Endothelial cell (in vitro differentiated cells): ENCODE measurements around the gene CBR3. TPM values are rescaled to one million over a fixed set of nuclear protein-coding genes. Genes with fewer than 3 reads are reported as not detected.
A peak's percentile ranks its signal among the peaks of the same experiment; 100 is the strongest.
"Not testable (repeated sequence)": the region's sequence is repeated elsewhere in the genome, so short reads cannot be mapped to it uniquely, and the experiment has no call there.

ENCODE experiments used
- DNase-seq: peaks from one replicate; pipeline ENCODE4 v3.0.0; 2021; ENCODE audit warnings: low spot score
- H3K27ac Mint-ChIP-seq: one replicate; pipeline ENCODE4 v1.8.0; 2021; ENCODE audit warnings: mixed read lengths, inconsistent platforms; ENCODE audit not compliant: unreplicated experiment
- H3K27me3 Mint-ChIP-seq: one replicate; pipeline ENCODE4 v1.8.0; 2021; ENCODE audit warnings: mild to moderate bottlenecking, moderate library complexity, mixed read lengths, inconsistent platforms; ENCODE audit not compliant: unreplicated experiment
- H3K36me3 Mint-ChIP-seq: one replicate; pipeline ENCODE4 v1.8.0; 2021; ENCODE audit warnings: mild to moderate bottlenecking, low read depth, mixed read lengths, inconsistent platforms; ENCODE audit not compliant: unreplicated experiment
- H3K4me1 Mint-ChIP-seq: one replicate; pipeline ENCODE4 v1.8.0; 2021; ENCODE audit warnings: mild to moderate bottlenecking, mixed read lengths, inconsistent platforms; ENCODE audit not compliant: unreplicated experiment
- H3K4me3 Mint-ChIP-seq: one replicate; pipeline ENCODE4 v1.8.0; 2021; ENCODE audit warnings: mild to moderate bottlenecking, mixed read lengths, inconsistent platforms; ENCODE audit not compliant: unreplicated experiment
- H3K9me3 Mint-ChIP-seq: one replicate; pipeline ENCODE4 v1.8.0; 2021; ENCODE audit warnings: mixed read lengths, inconsistent platforms; ENCODE audit not compliant: unreplicated experiment
- total RNA-seq: library from RNA; stranded (reverse); fragmentation: NEBNext Ultra II Directional; extraction: Animal tissue kit (Norgen Biotek cat#: 25700); gene quantifications from one replicate; pipeline ENCODE4 v1.2.1, GENCODE V29; 2021; ENCODE audit not compliant: unreplicated experiment
- TF ChIP-seq, protein P1 (sequence below): fragments of 200-600 bp; sonication (generic); IDR thresholded peaks from one replicate; pipeline ENCODE4 v1.5.0; 2021; ENCODE audit warnings: antibody characterized with exemption; ENCODE audit not compliant: unreplicated experiment

The CBR3 gene
- total RNA-seq, 1 donor from 2014 or later: 0.38 TPM

DNA sequence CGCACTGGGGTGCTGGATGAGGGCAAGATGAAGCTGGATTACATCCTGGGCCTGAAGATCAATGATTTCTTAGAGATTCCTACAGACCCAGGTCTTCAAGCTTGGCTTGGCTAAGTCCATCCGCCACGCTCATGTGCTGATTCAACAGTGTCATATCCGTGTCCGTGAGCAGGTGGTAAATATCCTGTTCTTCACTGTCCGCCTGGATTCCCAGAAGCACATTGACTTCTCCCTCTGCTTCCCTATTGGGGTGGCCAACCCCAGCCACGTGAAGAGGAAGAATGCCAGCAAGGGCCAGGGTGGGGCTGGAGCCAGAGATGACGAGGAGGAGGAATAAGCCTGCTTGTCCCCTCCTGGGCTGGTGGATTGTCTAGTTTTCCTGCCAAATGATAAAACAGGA is 2.2 kb upstream of the CBR3 start:
- Mint-ChIP-seq H3K4me3 (no peak overlapping the region), H3K36me3 (no peaks in the 10 kb centered on the region), H3K27me3 (peaks cover 12% of the 10 kb centered on the region), H3K4me1 (peaks cover 14% of the 10 kb centered on the region), H3K27ac (no peak overlapping the region), H3K9me3 (no peaks in the 10 kb centered on the region)
- TF ChIP-seq, protein P1, sequence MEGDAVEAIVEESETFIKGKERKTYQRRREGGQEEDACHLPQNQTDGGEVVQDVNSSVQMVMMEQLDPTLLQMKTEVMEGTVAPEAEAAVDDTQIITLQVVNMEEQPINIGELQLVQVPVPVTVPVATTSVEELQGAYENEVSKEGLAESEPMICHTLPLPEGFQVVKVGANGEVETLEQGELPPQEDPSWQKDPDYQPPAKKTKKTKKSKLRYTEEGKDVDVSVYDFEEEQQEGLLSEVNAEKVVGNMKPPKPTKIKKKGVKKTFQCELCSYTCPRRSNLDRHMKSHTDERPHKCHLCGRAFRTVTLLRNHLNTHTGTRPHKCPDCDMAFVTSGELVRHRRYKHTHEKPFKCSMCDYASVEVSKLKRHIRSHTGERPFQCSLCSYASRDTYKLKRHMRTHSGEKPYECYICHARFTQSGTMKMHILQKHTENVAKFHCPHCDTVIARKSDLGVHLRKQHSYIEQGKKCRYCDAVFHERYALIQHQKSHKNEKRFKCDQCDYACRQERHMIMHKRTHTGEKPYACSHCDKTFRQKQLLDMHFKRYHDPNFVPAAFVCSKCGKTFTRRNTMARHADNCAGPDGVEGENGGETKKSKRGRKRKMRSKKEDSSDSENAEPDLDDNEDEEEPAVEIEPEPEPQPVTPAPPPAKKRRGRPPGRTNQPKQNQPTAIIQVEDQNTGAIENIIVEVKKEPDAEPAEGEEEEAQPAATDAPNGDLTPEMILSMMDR: no peak
- DNase-seq: no peak

DNA sequence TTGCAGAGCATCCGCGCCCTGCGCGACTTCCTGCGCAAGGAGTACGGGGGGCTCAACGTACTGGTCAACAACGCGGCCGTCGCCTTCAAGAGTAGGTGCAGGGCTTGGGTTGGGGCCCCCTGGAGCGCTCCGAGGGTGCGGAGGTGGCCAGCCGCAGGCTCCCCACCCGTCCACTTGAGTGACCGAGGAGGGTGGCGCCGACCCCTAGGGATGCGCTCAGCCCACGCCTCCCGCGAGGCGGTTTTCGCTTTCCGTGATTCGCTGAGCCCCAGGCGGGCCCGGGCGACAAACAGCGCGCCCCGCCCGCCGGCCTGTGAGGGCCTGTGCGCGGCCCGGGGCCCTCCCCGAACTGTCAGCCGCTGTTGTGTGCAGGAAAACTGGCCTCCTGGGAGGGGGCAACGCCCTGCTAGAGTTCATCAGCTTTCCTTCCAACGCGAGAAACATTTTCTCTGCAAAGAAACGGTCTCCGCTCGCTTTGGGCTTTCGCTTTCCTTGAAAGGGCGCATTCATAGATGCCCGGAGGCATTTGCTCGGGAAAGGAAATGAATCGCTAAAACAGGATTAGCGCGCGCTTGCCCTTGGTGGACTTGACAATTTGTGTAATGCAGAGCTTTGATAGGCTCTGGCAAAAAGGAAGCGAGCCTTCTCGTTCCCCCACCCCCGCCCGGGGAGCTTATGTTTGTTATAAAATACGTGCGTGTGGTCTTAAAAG is 668 bp downstream of the CBR3 start:
- Mint-ChIP-seq H3K4me1 (peaks cover 8% of the 10 kb centered on the region), H3K9me3 (no peaks in the 10 kb centered on the region), H3K4me3 (peak overlapping the region; percentile 84), H3K36me3 (no peaks in the 10 kb centered on the region), H3K27ac (no peak overlapping the region), H3K27me3 (peaks cover 10% of the 10 kb centered on the region)
- TF ChIP-seq, protein P1: no peak
- peak; percentile 37 for DNase-seq

DNA sequence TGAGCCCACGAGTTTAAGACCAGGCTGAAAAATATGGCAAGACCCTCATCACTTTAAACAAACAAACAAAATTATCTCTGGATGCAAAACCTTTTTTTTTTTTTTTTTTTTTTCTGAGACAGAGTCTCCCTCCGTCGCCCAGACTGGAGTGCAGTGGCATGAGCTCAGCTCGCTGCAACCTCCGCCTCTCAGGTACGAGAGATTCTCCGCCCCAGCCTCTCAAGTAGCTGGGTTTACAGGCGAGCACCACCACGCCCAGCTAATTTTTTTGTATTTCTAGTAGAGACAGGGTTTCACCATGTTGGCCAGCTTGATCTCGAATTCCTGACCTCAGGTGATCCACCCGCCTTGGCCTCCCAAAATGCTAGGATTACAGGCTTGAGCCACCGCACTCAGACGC is 4.9 kb downstream of the CBR3 start:
- H3K27me3 Mint-ChIP-seq, H3K9me3 Mint-ChIP-seq, H3K36me3 Mint-ChIP-seq, DNase-seq, H3K27ac Mint-ChIP-seq, H3K4me3 Mint-ChIP-seq, H3K4me1 Mint-ChIP-seq: not testable (repeated sequence)

GRCh38 chr21:36141513-36141925 is 6.6 kb downstream of the CBR3 start:
- Mint-ChIP-seq H3K36me3 (no peaks in the 10 kb centered on the region), H3K4me1 (peaks cover 4% of the 10 kb centered on the region)

GRCh38 chr21:36144233-36144632 is 9.4 kb downstream of the CBR3 start:
- not testable (repeated sequence) for DNase-seq, H3K4me1 Mint-ChIP-seq, H3K4me3 Mint-ChIP-seq, H3K36me3 Mint-ChIP-seq, H3K27me3 Mint-ChIP-seq, H3K27ac Mint-ChIP-seq, H3K9me3 Mint-ChIP-seq

More at GRCh38 chr21:36141513-36141925, 6.6 kb downstream of the CBR3 start:
- Mint-ChIP-seq H3K27me3 (no peaks in the 10 kb centered on the region), H3K4me3 (no peak overlapping the region), H3K9me3 (no peaks in the 10 kb centered on the region), H3K27ac (no peak overlapping the region)
- TF ChIP-seq, protein P1: peak; percentile 90
- DNase-seq: peak; percentile 74

DNA sequence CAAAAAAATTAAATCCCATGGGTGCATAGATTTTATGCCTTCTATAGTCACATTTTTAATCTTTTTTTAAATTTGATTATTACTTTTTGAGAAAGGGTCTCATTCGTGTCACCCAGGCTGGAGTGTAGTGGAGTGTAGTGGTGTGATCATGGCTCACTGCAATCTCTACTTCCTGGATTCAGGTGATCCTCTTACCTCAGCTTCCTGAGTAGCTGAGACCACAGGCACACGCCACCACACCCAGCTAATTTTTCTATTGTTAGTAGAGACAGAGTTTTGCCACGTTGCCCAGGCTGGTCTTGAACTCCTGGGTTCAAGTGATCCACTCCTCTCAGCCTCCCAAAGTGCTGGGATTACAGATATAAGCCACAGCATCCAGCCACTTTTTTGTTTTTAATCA is 10.4 kb downstream of the CBR3 start:
- Mint-ChIP-seq H3K27me3 (no peaks in the 10 kb centered on the region), H3K4me3 (no peak overlapping the region), H3K4me1 (peaks cover 6% of the 10 kb centered on the region), H3K27ac (no peak overlapping the region), H3K9me3 (no peaks in the 10 kb centered on the region), H3K36me3 (no peaks in the 10 kb centered on the region)
- TF ChIP-seq, protein P1: no peak
- no peak for DNase-seq
